Endothelial cell of umbilical vein (primary cell): ENCODE measurements around the gene C2orf76.

Source experiments
- EZH2 ChIP-seq: IDR thresholded peaks from 2 replicates; pipeline ENCODE4 v1.6.1; 2012; ENCODE audit warnings: borderline replicate concordance, low read depth, mild to moderate bottlenecking, moderate library complexity, low read length, inconsistent platforms; ENCODE audit not compliant: severe bottlenecking
- POLR2A ChIP-seq: IDR thresholded peaks from 2 replicates; pipeline ENCODE4 v1.6.1; 2012; ENCODE audit warnings: low read depth, mild to moderate bottlenecking, control low read depth, low read length
- POLR2AphosphoS5 ChIP-seq: IDR thresholded peaks from 2 replicates; pipeline ENCODE4 v1.6.1; 2012; ENCODE audit warnings: low read depth, mild to moderate bottlenecking, control low read depth, low read length, moderate library complexity; ENCODE audit not compliant: insufficient read depth
- TF ChIP-seq, protein P1 (sequence below), 2 donors: IDR thresholded peaks; 1 replicate in 1 of 2; 2 replicates in 1 of 2; pipeline ENCODE4 v1.5.1; 2011; ENCODE audit warnings: low read length in 2 of 2, mild to moderate bottlenecking in 2 of 2, moderate library complexity in 2 of 2, control low read depth in 1 of 2, inconsistent platforms in 1 of 2, low read depth in 1 of 2; ENCODE audit not compliant: insufficient read depth in 1 of 2; ENCODE audit errors: extremely low read depth in 1 of 2

DNA sequence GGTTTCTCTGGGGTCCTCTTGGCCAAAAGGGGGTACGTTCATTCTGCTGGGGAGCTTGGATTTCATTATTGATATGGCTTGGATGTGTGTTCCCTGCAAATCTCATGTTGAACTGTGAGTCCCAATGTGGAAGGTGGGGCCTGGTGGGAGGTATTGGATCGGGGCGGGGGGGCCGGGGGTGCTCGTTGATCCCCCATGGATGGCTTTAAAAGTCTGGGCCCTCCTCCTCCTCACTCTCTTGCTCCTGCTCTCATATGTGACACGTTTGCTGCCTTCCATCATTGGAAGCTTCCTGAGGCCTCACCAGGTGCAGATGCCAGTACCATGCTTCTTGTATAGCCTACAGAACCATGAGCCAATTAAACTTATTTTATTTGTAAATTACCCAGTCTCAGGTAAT, 11.9 kb upstream of the C2orf76 start:
- TF ChIP-seq POLR2A (no peak), POLR2AphosphoS5 (no peak), EZH2 (no peak)
- TF ChIP-seq, protein P1, sequence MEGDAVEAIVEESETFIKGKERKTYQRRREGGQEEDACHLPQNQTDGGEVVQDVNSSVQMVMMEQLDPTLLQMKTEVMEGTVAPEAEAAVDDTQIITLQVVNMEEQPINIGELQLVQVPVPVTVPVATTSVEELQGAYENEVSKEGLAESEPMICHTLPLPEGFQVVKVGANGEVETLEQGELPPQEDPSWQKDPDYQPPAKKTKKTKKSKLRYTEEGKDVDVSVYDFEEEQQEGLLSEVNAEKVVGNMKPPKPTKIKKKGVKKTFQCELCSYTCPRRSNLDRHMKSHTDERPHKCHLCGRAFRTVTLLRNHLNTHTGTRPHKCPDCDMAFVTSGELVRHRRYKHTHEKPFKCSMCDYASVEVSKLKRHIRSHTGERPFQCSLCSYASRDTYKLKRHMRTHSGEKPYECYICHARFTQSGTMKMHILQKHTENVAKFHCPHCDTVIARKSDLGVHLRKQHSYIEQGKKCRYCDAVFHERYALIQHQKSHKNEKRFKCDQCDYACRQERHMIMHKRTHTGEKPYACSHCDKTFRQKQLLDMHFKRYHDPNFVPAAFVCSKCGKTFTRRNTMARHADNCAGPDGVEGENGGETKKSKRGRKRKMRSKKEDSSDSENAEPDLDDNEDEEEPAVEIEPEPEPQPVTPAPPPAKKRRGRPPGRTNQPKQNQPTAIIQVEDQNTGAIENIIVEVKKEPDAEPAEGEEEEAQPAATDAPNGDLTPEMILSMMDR (IDR thresholded peaks at IDR 0.05; ENCODE audit: extremely low read depth in 1 of 2, insufficient read depth in 1 of 2, low read depth in 1 of 2, low read length in 2 of 2) = no peak
